Liver (tissue), 9 donors: ENCODE results near the gene MEF2B. TPM values are rescaled to one million over a fixed set of nuclear protein-coding genes. Genes with fewer than 3 reads are reported as not detected.
A peak's percentile ranks its signal among the peaks of the same experiment; 100 is the strongest.

ENCODE experiments used
- DNase-seq: peaks from one replicate; pipeline ENCODE4 v3.0.0-alpha.2; 2017; ENCODE audit warnings: low spot score
- H3K27ac ChIP-seq, 2 donors: one replicate each; pipeline ENCODE4 v1.7.0; 2013; ENCODE audit warnings: inconsistent platforms in 2 of 2, low read length in 2 of 2, control low read depth in 1 of 2, low read depth in 1 of 2, mild to moderate bottlenecking in 1 of 2
- H3K27me3 ChIP-seq, 4 donors: one replicate each; pipeline versions ENCODE4 v1.6.1 to v1.7.0; 2013; ENCODE audit warnings: low read length in 3 of 4, inconsistent platforms in 1 of 4, mild to moderate bottlenecking in 1 of 4, moderate library complexity in 1 of 4; ENCODE audit not compliant: control insufficient read depth in 4 of 4, insufficient read depth in 4 of 4
- H3K36me3 ChIP-seq, 4 donors: one replicate each; pipeline versions ENCODE4 v1.6.1 to v1.7.0; 2013; ENCODE audit warnings: low read length in 3 of 4, mild to moderate bottlenecking in 3 of 4, low read depth in 1 of 4, moderate library complexity in 1 of 4; ENCODE audit not compliant: control insufficient read depth in 4 of 4, insufficient read depth in 3 of 4
- H3K4me1 ChIP-seq, 4 donors: one replicate each; pipeline versions ENCODE4 v1.6.1 to v1.7.0; 2013; ENCODE audit warnings: low read length in 3 of 4, mild to moderate bottlenecking in 3 of 4, moderate library complexity in 1 of 4; ENCODE audit not compliant: control insufficient read depth in 4 of 4, insufficient read depth in 4 of 4
- H3K4me3 ChIP-seq, 3 donors: one replicate each; pipeline versions ENCODE4 v1.6.1 to v1.7.0; 2013; ENCODE audit warnings: low read length in 3 of 3, control low read depth in 1 of 3, low read depth in 1 of 3, mild to moderate bottlenecking in 1 of 3
- H3K9ac ChIP-seq, 2 donors: one replicate each; pipeline ENCODE4 v1.7.0; 2013; ENCODE audit warnings: low read length in 2 of 2, mild to moderate bottlenecking in 2 of 2, moderate library complexity in 2 of 2, control low read depth in 1 of 2, low read depth in 1 of 2
- H3K9me3 ChIP-seq, 4 donors: one replicate each; pipeline versions ENCODE4 v1.6.1 to v1.7.0; 2013; ENCODE audit warnings: low read length in 3 of 4; ENCODE audit not compliant: control insufficient read depth in 4 of 4
- EGR1 ChIP-seq, 2 donors: IDR thresholded peaks; 2 replicates each; pipeline ENCODE4 v1.6.1; 2016 to 2018; ENCODE audit warnings: antibody characterized with exemption in 2 of 2, low read depth in 2 of 2
- FOXA1 ChIP-seq: IDR thresholded peaks from 2 replicates; pipeline ENCODE4 v1.6.1; 2016; ENCODE audit warnings: antibody characterized with exemption
- GABPA ChIP-seq, 2 donors: IDR thresholded peaks in 1 of 2; conservative IDR thresholded peaks in 1 of 2; 2 replicates each; pipeline ENCODE4 v1.6.1; 2016; ENCODE audit warnings: antibody characterized with exemption in 2 of 2, mild to moderate bottlenecking in 1 of 2, moderate library complexity in 1 of 2
- HNF4G ChIP-seq: IDR thresholded peaks from 2 replicates; pipeline ENCODE4 v1.6.1; 2016; ENCODE audit warnings: antibody characterized with exemption
- JUND ChIP-seq, 2 donors: IDR thresholded peaks; 2 replicates each; pipeline ENCODE4 v1.6.1; 2016; ENCODE audit warnings: antibody characterized with exemption in 2 of 2
- MAX ChIP-seq: IDR thresholded peaks from 2 replicates; pipeline ENCODE4 v1.6.1; 2016; ENCODE audit warnings: antibody characterized with exemption
- NR2F2 ChIP-seq: IDR thresholded peaks from 2 replicates; pipeline ENCODE4 v1.6.1; 2016; ENCODE audit warnings: antibody characterized with exemption
- RAD21 ChIP-seq, 2 donors: IDR thresholded peaks; 2 replicates each; pipeline ENCODE4 v1.6.1; 2016; ENCODE audit warnings: antibody characterized with exemption in 2 of 2, mild to moderate bottlenecking in 2 of 2
- RXRA ChIP-seq, 2 donors: IDR thresholded peaks; 2 replicates each; pipeline ENCODE4 v1.6.1; 2017 to 2018; ENCODE audit warnings: antibody characterized with exemption in 2 of 2, mild to moderate bottlenecking in 1 of 2
- SP1 ChIP-seq: IDR thresholded peaks from 2 replicates; pipeline ENCODE4 v1.6.1; 2018; ENCODE audit warnings: antibody characterized with exemption, mild to moderate bottlenecking
- TAF1 ChIP-seq: conservative IDR thresholded peaks from 2 replicates; pipeline ENCODE4 v1.6.1; 2016; ENCODE audit warnings: antibody characterized with exemption, mild to moderate bottlenecking
- YY1 ChIP-seq: IDR thresholded peaks from 2 replicates; pipeline ENCODE4 v1.6.1; 2016; ENCODE audit warnings: antibody characterized with exemption, mild to moderate bottlenecking
- ZBTB33 ChIP-seq: IDR thresholded peaks from 2 replicates; pipeline ENCODE4 v1.6.1; 2016; ENCODE audit warnings: antibody characterized with exemption
- WGBS: extraction: QIAGEN DNeasy Blood & Tissue Kit; methylation state at CpG from one replicate; pipeline ENCODE4 v1.1.7; 2013; 5-methylcytosine and 5-hydroxymethylcytosine counted together
- polyA plus RNA-seq, 2 donors: library from polyadenylated mRNA; stranded (reverse) in 1 of 2; unstranded in 1 of 2; fragments of 200-250 nt in 1 of 2; fragments of >200 nt in 1 of 2; fragmentation: Nextera tagmentation in 1 of 2; extraction: Ambion mirVana in 1 of 2; gene quantifications; one replicate each; pipeline versions ENCODE4 v1.2.1 to v1.2.3, GENCODE V29; 2013 to 2015
- total RNA-seq, 2 donors: library from RNA; depleted of rRNA; stranded (reverse); fragments of >200 nt; gene quantifications; one replicate each; pipeline ENCODE4 v1.2.3, GENCODE V29; 2014
- donor health status: healthy.
- donor health status: healthy.
- donor health status: healthy.
- donor health status: healthy.
- donor health status: healthy.

The MEF2B gene
- total and polyA plus RNA-seq, 4 donors: 0.08 to 0.39 (median 0.30) TPM; not detected in 1

- TF ChIP-seq ZBTB33: no peak
- TF ChIP-seq NR2F2: no peak
Observed at GRCh38 chr19:19203012-19203856, 33.2 kb upstream of the MEF2B start, which contains the start of gene NR2C2AP (continued).

GRCh38 chr19:19202707-19203011, 32.6 kb upstream of the MEF2B start:
- no peak for TF ChIP-seq RXRA (IDR thresholded peaks at IDR 0.05)
- no peak for TF ChIP-seq MAX
- TF ChIP-seq JUND (IDR thresholded peaks at IDR 0.05): no peak
- no peak for TF ChIP-seq EGR1 (IDR thresholded peaks at IDR 0.05; ENCODE audit: low read depth in 2 of 2)
- TF ChIP-seq FOXA1: no peak
- TF ChIP-seq SP1: no peak
- Histone ChIP-seq H3K36me3 (peaks cover 3 to 20% (median 9%) of the 10 kb centered on the region in 4 donors), H3K9ac (peak overlapping the region; percentile 74 to 82), H3K9me3 (no peaks in the 10 kb centered on the region), H3K27me3 (no peaks in the 10 kb centered on the region), H3K4me3 (peak overlapping the region; percentile 67 to 94 (median 70)), H3K27ac (peak overlapping the region; percentile 49 to 61), H3K4me1 (peaks cover 2 to 13% (median 9%) of the 10 kb centered on the region in 4 donors)
- 22% methylated on average over 11 of the region's 11 CpGs for WGBS
- DNase-seq: no peak

- WGBS: 82% methylated on average over 19 of the region's 19 CpGs
- Histone ChIP-seq H3K9ac (peak overlapping the region in 1 of 2 donors; percentile 82), H3K27me3 (no peaks in the 10 kb centered on the region), H3K27ac (no peak overlapping the region), H3K9me3 (no peaks in the 10 kb centered on the region), H3K4me1 (peaks cover 2 to 13% (median 9%) of the 10 kb centered on the region in 4 donors), H3K4me3 (peak overlapping the region; percentile 67 to 94 (median 70)), H3K36me3 (peaks cover 3 to 24% (median 9%) of the 10 kb centered on the region in 4 donors)
- DNase-seq: no peak
- TF ChIP-seq YY1: no peak
- TF ChIP-seq JUND (IDR thresholded peaks at IDR 0.05): no peak
- no peak for TF ChIP-seq NR2F2
- TF ChIP-seq TAF1: no peak
- no peak for TF ChIP-seq RAD21 (IDR thresholded peaks at IDR 0.05)
- TF ChIP-seq SP1: no peak
- TF ChIP-seq ZBTB33: no peak
- no peak for TF ChIP-seq HNF4G
- TF ChIP-seq GABPA (IDR thresholded peaks at IDR 0.05 in 1 of 2, conservative IDR thresholded peaks at IDR 0.05 in 1 of 2): no peak
Observed at GRCh38 chr19:19201697-19202630, 31.9 kb upstream of the MEF2B start.
